HG03565 (cell line): ENCODE measurements around the gene LYZL6.

Source experiments
- ATAC-seq: cut with Tn5 transposase; IDR thresholded peaks from one replicate; pipeline ENCODE4 v1.9.1; 2021; ENCODE audit warnings: mild to moderate bottlenecking, moderate library complexity; ENCODE audit not compliant: unreplicated experiment

LYZL6 gene

DNA sequence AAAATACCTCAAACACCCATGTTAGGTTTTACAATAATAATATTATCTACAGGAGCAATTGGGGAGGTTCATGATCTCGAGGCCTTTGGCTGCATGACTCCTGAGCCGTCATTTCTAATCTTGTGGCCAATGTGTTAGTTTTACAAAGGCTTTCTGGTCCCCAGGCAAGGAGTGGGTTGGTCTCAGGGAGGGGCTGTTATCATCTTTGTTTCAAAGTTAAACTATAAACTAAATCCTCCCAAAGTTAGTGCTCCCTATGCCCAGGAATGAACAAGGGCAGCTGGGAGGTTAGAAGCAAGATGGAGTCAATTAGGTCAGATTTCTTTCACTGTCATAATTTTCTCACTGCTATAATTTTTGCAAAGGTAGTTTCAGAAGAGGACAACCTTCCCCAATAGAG lies 54.3 kb downstream of the LYZL6 start:
- no peak for ATAC-seq
